DND-41 (cell line): ENCODE data around the gene DRICH1.

Source experiments
- ATAC-seq: fragments of 200-7000 bp; cut with Tn5 transposase; 3 replicates; pipeline ENCODE4 v1.9.1; 2021; ENCODE audit warnings: low read depth; ENCODE audit not compliant: insufficient read depth
- DNase-seq: peaks from one replicate; pipeline ENCODE4 v3.0.0-alpha.2; 2020
- H2AFZ ChIP-seq: 2 replicates; pipeline ENCODE4 v1.6.0; 2012; ENCODE audit warnings: low read depth, low read length
- H3K27ac ChIP-seq: 2 replicates; pipeline ENCODE4 v1.5.1; 2012; ENCODE audit warnings: low read length, inconsistent platforms
- H3K27me3 ChIP-seq: fragments of 200-600 bp; sonication (generic); 2 replicates; pipeline ENCODE4 v1.6.0; 2012; ENCODE audit warnings: low read length, mild to moderate bottlenecking, inconsistent platforms; ENCODE audit not compliant: insufficient read depth, poor library complexity
- H3K36me3 ChIP-seq: 2 replicates; pipeline ENCODE4 v1.5.1; 2012; ENCODE audit warnings: low read length, inconsistent platforms; ENCODE audit not compliant: insufficient read depth
- H3K4me1 ChIP-seq: 2 replicates; pipeline ENCODE4 v1.5.1; 2012; ENCODE audit warnings: mild to moderate bottlenecking, low read length; ENCODE audit not compliant: insufficient read depth
- H3K4me2 ChIP-seq: 2 replicates; pipeline ENCODE4 v1.6.0; 2012; ENCODE audit warnings: mild to moderate bottlenecking, moderate library complexity, low read length, inconsistent platforms; ENCODE audit not compliant: insufficient read depth
- H3K4me3 ChIP-seq, 2 experiments: fragments of 200-600 bp in 1 of 2; shearing (Covaris generic) in 1 of 2; 2 replicates each; pipeline ENCODE4 v1.5.1; 2012 to 2016; ENCODE audit warnings: inconsistent platforms in 2 of 2, low read length in 2 of 2, mild to moderate bottlenecking in 2 of 2, low read depth in 1 of 2, moderate library complexity in 1 of 2
- H3K79me2 ChIP-seq: 2 replicates; pipeline ENCODE4 v1.6.0; 2012; ENCODE audit warnings: low read length, inconsistent platforms; ENCODE audit not compliant: insufficient read depth
- H3K9ac ChIP-seq: 2 replicates; pipeline ENCODE4 v1.6.0; 2012; ENCODE audit warnings: low read depth, mild to moderate bottlenecking, inconsistent platforms, low read length, moderate library complexity
- H3K9me3 ChIP-seq: 2 replicates; pipeline ENCODE4 v1.5.1; 2012; ENCODE audit warnings: low read length, moderate library complexity, mild to moderate bottlenecking, inconsistent platforms; ENCODE audit not compliant: insufficient read depth, severe bottlenecking
- H4K20me1 ChIP-seq: 2 replicates; pipeline ENCODE4 v1.6.0; 2012; ENCODE audit warnings: low read length; ENCODE audit not compliant: insufficient read depth
- CTCF ChIP-seq: IDR thresholded peaks from 2 replicates; pipeline ENCODE4 v1.5.1; 2012; ENCODE audit warnings: borderline replicate concordance, low read length, moderate library complexity, mild to moderate bottlenecking; ENCODE audit not compliant: poor library complexity, severe bottlenecking; ENCODE audit errors: extremely low read depth
- EZH2 ChIP-seq: IDR thresholded peaks from 3 replicates; pipeline ENCODE4 v1.6.1; 2012; ENCODE audit warnings: borderline replicate concordance, low read depth, mild to moderate bottlenecking, moderate library complexity, low read length, inconsistent platforms; ENCODE audit not compliant: severe bottlenecking

Gene DRICH1

DNA sequence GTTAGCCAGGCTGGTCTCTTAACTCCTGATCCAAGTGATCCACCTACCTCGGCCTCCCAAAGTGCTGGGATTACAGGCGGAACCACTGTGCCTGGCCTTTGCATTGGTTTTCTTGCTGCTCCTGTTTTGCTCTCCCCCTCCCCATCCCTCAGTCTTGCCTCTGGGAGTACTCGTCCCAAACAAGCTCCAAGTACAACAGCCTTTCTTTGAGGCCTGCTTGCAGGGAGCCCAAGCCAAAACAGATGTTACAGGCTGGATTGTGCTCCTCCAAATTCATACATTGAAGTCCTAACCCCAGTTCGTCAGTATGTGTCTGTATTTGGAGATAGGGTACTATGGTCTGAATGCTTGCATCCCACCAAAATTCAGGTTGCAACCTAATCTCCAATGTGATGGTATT is 60.6 kb downstream of the DRICH1 start:
- Histone ChIP-seq H3K27me3 (peaks cover 13% of the 10 kb centered on the region), H2AFZ (no peak overlapping the region), H3K4me2 (no peak overlapping the region), H4K20me1 (peaks cover 8% of the 10 kb centered on the region; the same call in 1 of the 2 replicates), H3K9ac (no peak overlapping the region), H3K36me3 (no peaks in the 10 kb centered on the region; the same call in 1 of the 2 replicates), H3K9me3 (no peaks in the 10 kb centered on the region), H3K4me3 (no peak overlapping the region), H3K27ac (no peak overlapping the region), H3K79me2 (peaks cover 4% of the 10 kb centered on the region; the same call in 1 of the 2 replicates), H3K4me1 (peaks cover 17% of the 10 kb centered on the region)
- ATAC-seq (no peak), DNase-seq (no peak)
- TF ChIP-seq EZH2 = no peak
- TF ChIP-seq CTCF = no peak

GRCh38 chr22:23570681-23571080 is 61.4 kb downstream of the DRICH1 start:
- Histone ChIP-seq H3K9me3 (no peaks in the 10 kb centered on the region), H3K4me2 (no peak overlapping the region), H3K27ac (peak overlapping the region; percentile 25; the same call in 1 of the 2 replicates), H3K27me3 (peaks cover 21% of the 10 kb centered on the region), H3K9ac (no peak overlapping the region), H3K79me2 (peaks cover 3% of the 10 kb centered on the region; the same call in 1 of the 2 replicates), H2AFZ (no peak overlapping the region), H4K20me1 (peaks cover 8% of the 10 kb centered on the region; the same call in 1 of the 2 replicates), H3K4me3 (no peak overlapping the region), H3K4me1 (peaks cover 19% of the 10 kb centered on the region), H3K36me3 (no peaks in the 10 kb centered on the region; the same call in 1 of the 2 replicates)
- ATAC-seq (peak; percentile 15), DNase-seq (peak; percentile 35)
- TF ChIP-seq CTCF = no peak
- no peak for TF ChIP-seq EZH2

- TF ChIP-seq EZH2 (no peak), CTCF (no peak)
- Histone ChIP-seq H3K9ac (no peak overlapping the region), H3K79me2 (peaks cover 3% of the 10 kb centered on the region; the same call in 1 of the 2 replicates), H3K27me3 (peaks cover 26% of the 10 kb centered on the region), H3K27ac (no peak overlapping the region; the same call in 1 of the 2 replicates), H3K4me2 (no peak overlapping the region), H3K4me3 (no peak overlapping the region), H2AFZ (no peak overlapping the region), H3K36me3 (no peaks in the 10 kb centered on the region; the same call in 1 of the 2 replicates), H3K9me3 (no peaks in the 10 kb centered on the region), H4K20me1 (peaks cover 9% of the 10 kb centered on the region; the same call in 1 of the 2 replicates), H3K4me1 (peaks cover 25% of the 10 kb centered on the region)
- DNase-seq = peak; percentile 2
- no peak for ATAC-seq
These were observed 62.4 kb downstream of the DRICH1 start for GRCh38 chr22:23569716-23570115.
